HG03060 (cell line): ENCODE measurements around the gene BIRC5.

Experiments used
- ATAC-seq: cut with Tn5 transposase; IDR thresholded peaks from one replicate; pipeline ENCODE4 v1.9.1; 2021; ENCODE audit warnings: low read depth, moderate number of reproducible peaks; ENCODE audit not compliant: unreplicated experiment

The BIRC5 gene

DNA sequence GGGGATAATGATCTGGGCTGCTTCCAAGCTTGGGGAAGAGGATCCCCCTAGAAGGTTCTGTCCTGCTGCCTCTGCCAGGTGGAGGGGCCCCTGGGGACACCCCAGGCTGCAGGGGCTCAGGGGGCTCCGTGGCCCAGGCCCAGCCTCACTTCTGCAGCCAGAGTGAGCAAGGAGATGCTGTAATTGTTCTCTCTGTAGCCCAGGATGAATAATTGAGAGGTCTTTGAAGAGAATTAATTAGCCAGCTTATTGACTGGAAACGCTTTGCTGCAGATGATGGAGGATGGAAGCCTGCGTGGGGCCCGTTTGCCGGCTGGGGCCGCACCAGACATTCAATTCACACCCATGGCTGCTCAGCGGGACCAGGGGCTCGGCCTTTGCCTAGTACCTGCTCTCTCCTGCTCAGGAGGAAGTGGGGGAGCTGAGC lies 55.9 kb downstream of the BIRC5 start:
- ATAC-seq, result no peak

DNA sequence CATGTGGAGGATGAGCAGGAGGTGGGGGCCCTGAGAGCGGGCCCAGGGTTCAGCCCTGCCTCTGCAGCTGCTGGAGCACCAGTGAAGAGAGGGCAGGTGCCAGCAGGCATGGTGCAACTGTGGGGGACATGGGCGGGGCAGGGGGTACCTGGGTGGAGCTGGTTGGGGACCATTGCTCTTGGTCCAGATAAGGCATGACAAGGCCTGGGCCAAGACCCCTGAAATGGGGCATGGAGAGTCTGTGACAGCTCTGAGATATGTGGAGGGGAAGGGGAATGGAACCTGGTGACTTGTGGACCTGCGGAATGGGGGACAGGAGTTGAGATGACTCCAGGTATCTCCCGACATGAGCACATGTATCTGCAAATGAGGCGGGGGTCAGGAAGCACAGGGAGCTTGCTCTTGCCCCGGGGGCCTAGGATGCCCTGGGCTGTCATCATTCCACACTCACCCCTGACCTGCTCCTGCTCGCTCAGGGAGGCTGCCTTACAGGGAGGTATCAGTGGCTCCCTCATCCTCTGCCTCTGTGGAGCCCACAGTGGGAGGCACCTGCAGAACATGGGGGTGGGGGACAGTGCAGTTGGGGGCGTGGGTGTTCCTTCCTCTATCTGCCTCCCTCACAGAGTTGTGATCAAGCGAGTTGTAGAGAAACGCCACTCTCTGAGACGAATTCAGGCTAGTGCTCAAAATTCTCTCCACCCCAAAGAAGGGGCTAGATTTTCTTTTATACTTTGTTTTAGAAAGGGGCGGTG lies 57.5 kb downstream of the BIRC5 start:
- no peak for ATAC-seq

DNA sequence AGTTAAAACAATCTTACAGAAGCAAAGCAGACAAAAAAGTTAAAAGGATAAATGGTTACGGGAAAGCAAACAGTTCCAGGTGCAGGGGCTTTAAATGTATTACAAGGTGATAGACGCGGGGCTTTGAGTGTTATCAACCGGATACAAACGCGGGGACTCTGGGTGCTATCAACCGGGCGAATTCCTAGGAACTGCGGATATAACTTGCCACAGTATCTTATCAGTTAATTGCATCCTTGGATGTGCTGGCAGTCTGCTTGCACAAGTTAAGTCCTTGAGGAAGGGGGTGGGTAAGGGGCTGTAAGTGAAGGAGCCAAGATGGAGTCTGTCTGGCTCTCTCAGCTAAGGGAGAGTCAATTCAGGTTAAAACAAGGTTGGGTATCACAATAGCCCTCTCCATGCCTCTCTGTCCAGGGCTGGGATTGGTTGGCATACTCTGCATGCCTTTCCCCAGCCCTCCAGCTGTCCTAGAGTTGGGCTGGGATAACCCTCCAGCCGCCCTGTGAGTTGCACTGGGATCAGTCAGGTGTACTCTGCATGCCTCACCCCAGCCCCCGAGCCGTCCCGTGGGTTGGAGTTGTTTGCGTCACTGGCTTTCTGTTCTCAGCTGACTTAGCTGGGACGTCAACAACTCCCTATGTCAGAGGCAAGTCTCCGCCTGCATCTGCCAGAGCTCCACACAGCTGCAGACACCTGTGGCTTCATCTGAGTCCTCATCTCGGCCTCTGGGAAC lies 58.3 kb downstream of the BIRC5 start:
- ATAC-seq, result no peak

DNA sequence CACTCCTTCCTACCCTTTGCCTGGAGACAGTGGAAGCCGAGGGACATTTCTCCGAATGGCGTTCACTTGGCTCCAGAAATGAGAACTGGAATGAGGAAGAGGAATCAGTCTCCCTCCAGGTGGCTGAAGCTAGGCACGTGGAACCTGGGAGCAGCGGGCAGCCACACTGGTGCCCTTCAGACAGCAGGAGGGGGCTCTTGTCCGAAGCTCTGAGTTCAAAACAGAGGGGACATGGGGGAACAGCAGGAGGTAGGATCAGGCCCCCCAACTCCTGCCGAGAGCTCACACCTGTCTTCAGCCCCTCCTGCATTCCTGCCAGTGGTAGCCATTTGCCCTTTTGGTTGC lies 58.8 kb downstream of the BIRC5 start:
- no peak for ATAC-seq

DNA sequence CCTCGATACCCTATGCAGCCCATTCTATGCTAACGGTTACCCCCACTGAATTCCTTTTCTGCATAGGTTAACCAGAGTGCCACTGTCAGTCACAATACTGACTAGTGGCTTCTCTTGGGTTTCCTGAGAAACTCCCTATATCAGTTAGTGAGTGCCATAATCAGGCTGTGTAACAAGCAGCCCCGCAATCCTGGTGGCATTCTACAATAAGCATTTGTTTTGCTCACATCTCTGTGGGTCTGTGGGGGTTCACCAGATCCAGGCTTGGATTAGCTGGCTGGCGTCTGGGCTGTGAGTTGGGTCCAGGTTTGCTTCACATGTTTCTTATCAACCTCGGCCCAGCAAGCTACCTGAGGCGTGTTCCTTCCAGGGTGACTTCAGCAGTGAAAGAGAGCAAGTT lies 59.8 kb downstream of the BIRC5 start:
- ATAC-seq, result no peak
